ENCODE measurements around the gene LMO1. TPM values are rescaled to one million over a fixed set of nuclear protein-coding genes. Genes with fewer than 3 reads are reported as not detected.

The LMO1 gene
- total RNA-seq, 2 donors from 2014 or later: not detected

- 88% methylated on average over 12 of the region's 12 CpGs for WGBS
- DNase-seq (ENCODE audit: low spot score): no peak
- intact Hi-C loops (cut with DNase I): no loop called here
- Histone ChIP-seq H3K4me1 (replicated peaks) (no peaks in the 10 kb centered on the region), H3K36me3 (no peaks in the 10 kb centered on the region), H3K27ac (no peak overlapping the region), H3K27me3 (replicated peaks; ENCODE audit: insufficient read depth) (no peaks in the 10 kb centered on the region), H3K9me3 (no peaks in the 10 kb centered on the region), H3K4me3 (peak overlapping the region in 1 of 2 donors; percentile 45)
- TF ChIP-seq POLR2A (IDR thresholded peaks at IDR 0.05): no peak
- no peak for TF ChIP-seq POLR2AphosphoS5 (IDR thresholded peaks at IDR 0.05)
- no peak for TF ChIP-seq CTCF (IDR thresholded peaks at IDR 0.05)
These were observed 1.6 kb downstream of the LMO1 start for GRCh38 chr11:8261921-8262551.

- intact Hi-C loops (cut with DNase I): no loop called here
- whole genome bisulfite sequencing: 89% methylated on average over 2 of the region's 2 CpGs
These were observed 2.4 kb downstream of the LMO1 start for GRCh38 chr11:8261291-8261690.

GRCh38 chr11:8260202-8260966 lies 3.3 kb downstream of the LMO1 start:
- H3K4me1 ChIP-seq (replicated peaks): no peaks in the 10 kb centered on the region
- 92% methylated on average over 20 of the region's 20 CpGs for WGBS
- no peak overlapping the region for H3K4me3 ChIP-seq
- TF ChIP-seq CTCF (IDR thresholded peaks at IDR 0.05): no peak
- TF ChIP-seq POLR2AphosphoS5 (IDR thresholded peaks at IDR 0.05): no peak
- no peak for TF ChIP-seq POLR2A (IDR thresholded peaks at IDR 0.05)
- H3K27me3 ChIP-seq (replicated peaks; ENCODE audit: insufficient read depth): no peaks in the 10 kb centered on the region
- intact Hi-C loops (cut with DNase I): no loop called here
- no peaks in the 10 kb centered on the region for H3K36me3 ChIP-seq
- no peak for DNase-seq (ENCODE audit: low spot score)
- no peak overlapping the region for H3K27ac ChIP-seq
- H3K9me3 ChIP-seq: no peaks in the 10 kb centered on the region

More at GRCh38 chr11:8261291-8261690, 2.4 kb downstream of the LMO1 start:
- Histone ChIP-seq H3K4me3 (no peak overlapping the region), H3K27me3 (replicated peaks; ENCODE audit: insufficient read depth) (no peaks in the 10 kb centered on the region), H3K9me3 (no peaks in the 10 kb centered on the region), H3K36me3 (no peaks in the 10 kb centered on the region), H3K27ac (no peak overlapping the region), H3K4me1 (replicated peaks) (no peaks in the 10 kb centered on the region)
- DNase-seq (ENCODE audit: low spot score): no peak
- no peak for TF ChIP-seq CTCF (IDR thresholded peaks at IDR 0.05)
- TF ChIP-seq POLR2AphosphoS5 (IDR thresholded peaks at IDR 0.05): no peak
- no peak for TF ChIP-seq POLR2A (IDR thresholded peaks at IDR 0.05)

GRCh38 chr11:8259306-8259959 lies 4.2 kb downstream of the LMO1 start:
- H3K4me1 ChIP-seq (replicated peaks): no peaks in the 10 kb centered on the region
- WGBS: 85% methylated on average over 11 of the region's 11 CpGs
- no peak for DNase-seq (ENCODE audit: low spot score)
- no peak overlapping the region for H3K4me3 ChIP-seq
- H3K36me3 ChIP-seq: no peaks in the 10 kb centered on the region
- no peaks in the 10 kb centered on the region for H3K9me3 ChIP-seq
- intact Hi-C loops (cut with DNase I): no loop called here
- H3K27ac ChIP-seq: no peak overlapping the region
- no peaks in the 10 kb centered on the region for H3K27me3 ChIP-seq (replicated peaks; ENCODE audit: insufficient read depth)
- TF ChIP-seq POLR2A (IDR thresholded peaks at IDR 0.05): no peak
- no peak for TF ChIP-seq CTCF (IDR thresholded peaks at IDR 0.05)
- no peak for TF ChIP-seq POLR2AphosphoS5 (IDR thresholded peaks at IDR 0.05)

Data from prostate gland (tissue), 2 donors.